Measurements from ENCODE around the gene N4BP2L2. TPM values are rescaled to one million over a fixed set of nuclear protein-coding genes. Genes with fewer than 3 reads are reported as not detected.

N4BP2L2 gene
- total and polyA plus RNA-seq, 2 donors (not counting 3 experiments of a cell fraction or from before 2014, with no cell fraction given): 21.7 to 101 TPM

- FAIRE-seq: no peak
- POLR2A ChIA-PET: no interaction called here
- H3K9me1 ChIP-seq (replicated peaks; ENCODE audit: control insufficient read depth, extremely low read depth, insufficient read depth, low read length): no peaks in the 10 kb centered on the region
- TF ChIP-seq POLR2AphosphoS5 (IDR thresholded peaks at IDR 0.05; ENCODE audit: insufficient read depth, low read depth, low read length) (no peak), FOS (IDR thresholded peaks at IDR 0.05; ENCODE audit: borderline replicate concordance, insufficient read depth, low read length) (no peak), POLR2A (IDR thresholded peaks at IDR 0.05; ENCODE audit: low read depth, low read length) (no peak), CTCF (IDR thresholded peaks at IDR 0.05; ENCODE audit: extremely low read depth in 1 of 2, insufficient read depth in 1 of 2, low read depth in 1 of 2, low read length in 2 of 2) (no peak), JUN (IDR thresholded peaks at IDR 0.05; ENCODE audit: borderline replicate concordance, insufficient read depth, insufficient read length, low read depth) (no peak), EZH2 (IDR thresholded peaks at IDR 0.05; ENCODE audit: borderline replicate concordance, low read depth, low read length, severe bottlenecking) (no peak), MYC (IDR thresholded peaks at IDR 0.05; ENCODE audit: low read depth, low read length) (no peak), GATA2 (IDR thresholded peaks at IDR 0.05; ENCODE audit: insufficient read depth, insufficient read length, low read depth, low read length) (no peak)
- H3K36me3 ChIP-seq (ENCODE audit: control insufficient read depth in 2 of 2, extremely low read depth in 1 of 2, insufficient read depth in 2 of 2, low read length in 2 of 2): peaks cover 0 to 2% of the 10 kb centered on the region in 2 experiments
- no peak overlapping the region for H3K4me3 ChIP-seq (replicated peaks in 1 of 3; ENCODE audit: insufficient read depth in 1 of 3, low read depth in 1 of 3, low read length in 3 of 3)
- no peaks in the 10 kb centered on the region for H3K79me2 ChIP-seq (ENCODE audit: control insufficient read depth, insufficient read depth, low read length)
- dilution Hi-C loops (cut with MboI; ENCODE audit: extremely low pct_ligation_motif_present, low sequenced_read_pairs): no loop called here
- H3K9me3 ChIP-seq (replicated peaks; ENCODE audit: control insufficient read depth, insufficient read depth, low read length): no peaks in the 10 kb centered on the region
- BruUV-seq (replicated peaks): no TSS peak
- H2AFZ ChIP-seq (ENCODE audit: low read depth, low read length): no peak overlapping the region
- CTCF ChIA-PET: no interaction called here
- no peaks in the 10 kb centered on the region for H3K27me3 ChIP-seq (ENCODE audit: control insufficient read depth in 2 of 2, insufficient read depth in 2 of 2, low read length in 2 of 2)
- H3K9ac ChIP-seq (replicated peaks; ENCODE audit: extremely low read depth, insufficient read depth, low read length): no peak overlapping the region
- no peaks in the 10 kb centered on the region for H3K4me1 ChIP-seq (ENCODE audit: control insufficient read depth, extremely low read depth, insufficient read depth, low read length)
- H4K20me1 ChIP-seq (replicated peaks; ENCODE audit: control insufficient read depth, extremely low read depth, insufficient read depth, low read length): no peaks in the 10 kb centered on the region
- H3K27ac ChIP-seq (ENCODE audit: insufficient read depth, low read depth, low read length): no peak overlapping the region
- intact Hi-C loops (cut with micrococcal nuclease): no loop called here
- DNase-seq (ENCODE audit: low read depth, low spot score): no peak
- no peak overlapping the region for H3K4me2 ChIP-seq (ENCODE audit: insufficient read depth, low read length)
These were observed 64.9 kb downstream of the N4BP2L2 start for GRCh38 chr13:32473650-32474049.
